GM06990 (cell line): Measurements from ENCODE around the gene ATP13A5.

Experiments
- DNase-seq: peaks from one replicate; pipeline ENCODE4 v3.0.0-alpha.2; 2011; ENCODE audit not compliant: insufficient read length; ENCODE audit errors: extremely low read depth
- H3K27me3 ChIP-seq: replicated peaks from 2 replicates; pipeline ENCODE4 v1.6.0; 2011; ENCODE audit warnings: low read length; ENCODE audit not compliant: control insufficient read depth, insufficient read depth
- H3K36me3 ChIP-seq: 2 replicates; pipeline ENCODE4 v1.5.1; 2011; ENCODE audit warnings: low read length; ENCODE audit not compliant: control insufficient read depth, insufficient read depth
- H3K4me3 ChIP-seq: replicated peaks from 2 replicates; pipeline ENCODE4 v1.5.1; 2011; ENCODE audit warnings: low read depth, mild to moderate bottlenecking, control low read depth, low read length
- CTCF ChIP-seq: IDR thresholded peaks from 2 replicates; pipeline ENCODE4 v1.5.1; 2011; ENCODE audit warnings: low read length, control low read depth, mild to moderate bottlenecking, inconsistent platforms; ENCODE audit not compliant: insufficient read depth, poor library complexity, severe bottlenecking

Gene ATP13A5

GRCh38 chr3:193357291-193357690 lies 21.3 kb downstream of the ATP13A5 start:
- Histone ChIP-seq H3K4me3 (no peak overlapping the region), H3K27me3 (no peaks in the 10 kb centered on the region), H3K36me3 (no peaks in the 10 kb centered on the region)
- no peak for TF ChIP-seq CTCF
- DNase-seq = no peak

- DNase-seq = no peak
- Histone ChIP-seq H3K27me3 (no peaks in the 10 kb centered on the region), H3K36me3 (no peaks in the 10 kb centered on the region), H3K4me3 (no peak overlapping the region)
- TF ChIP-seq CTCF = no peak
Measured at GRCh38 chr3:193354423-193354822, 24.1 kb downstream of the ATP13A5 start.

- TF ChIP-seq CTCF = no peak
- H3K27me3 ChIP-seq = no peaks in the 10 kb centered on the region; the same call in 1 of the 2 replicates
Measured at GRCh38 chr3:193350744-193351143, 27.8 kb downstream of the ATP13A5 start.

GRCh38 chr3:193348686-193349085 lies 29.9 kb downstream of the ATP13A5 start:
- Histone ChIP-seq H3K27me3 (no peaks in the 10 kb centered on the region; the same call in 1 of the 2 replicates), H3K36me3 (no peaks in the 10 kb centered on the region), H3K4me3 (no peak overlapping the region)
- no peak for TF ChIP-seq CTCF
- no peak for DNase-seq

More at GRCh38 chr3:193350744-193351143, 27.8 kb downstream of the ATP13A5 start:
- no peak for DNase-seq
- Histone ChIP-seq H3K4me3 (no peak overlapping the region), H3K36me3 (no peaks in the 10 kb centered on the region)

- Histone ChIP-seq H3K36me3 (no peaks in the 10 kb centered on the region), H3K27me3 (no peaks in the 10 kb centered on the region; the same call in 1 of the 2 replicates), H3K4me3 (no peak overlapping the region)
- TF ChIP-seq CTCF = no peak
- no peak for DNase-seq
Measured at GRCh38 chr3:193347521-193348501, 30.7 kb downstream of the ATP13A5 start.
